Peyer's patch (tissue), 4 donors: ENCODE data around the gene C1QL1. TPM values are rescaled to one million over a fixed set of nuclear protein-coding genes. Genes with fewer than 3 reads are reported as not detected.

Experiments
- DNase-seq, 3 donors: peaks; one replicate each; pipeline ENCODE4 v3.0.0-alpha.2; 2017 to 2019
- H3K27ac ChIP-seq, 4 donors: fragments of 200-600 bp; sonication (generic); one replicate each; pipeline ENCODE4 v1.5.1; 2016 to 2019
- H3K27me3 ChIP-seq, 2 donors: fragments of 200-600 bp; sonication (generic); one replicate each; pipeline ENCODE4 v1.5.1; 2019
- H3K36me3 ChIP-seq, 3 donors: fragments of 200-600 bp; sonication (generic); one replicate each; pipeline ENCODE4 v1.5.1; 2016 to 2019
- H3K4me1 ChIP-seq, 4 donors: fragments of 200-600 bp; sonication (generic); one replicate each; pipeline ENCODE4 v1.5.1; 2016 to 2019
- H3K4me3 ChIP-seq, 4 donors: fragments of 200-600 bp; sonication (generic); 1 replicate in 3 of 4; 2 replicates in 1 of 4; pipeline ENCODE4 v1.5.1; 2016 to 2019; ENCODE audit warnings: mild to moderate bottlenecking in 1 of 4
- H3K9me3 ChIP-seq, 4 donors: fragments of 200-600 bp; sonication (generic); one replicate each; pipeline ENCODE4 v1.5.1; 2016 to 2019; ENCODE audit warnings: mild to moderate bottlenecking in 1 of 4
- CTCF ChIP-seq, 6 experiments: fragments of 450-650 bp in 4 of 6; fragments of 200-600 bp in 2 of 6; sonication (generic) in 1 of 6; IDR thresholded peaks; one replicate each; pipeline ENCODE4 v1.5.1; 2017 to 2019; ENCODE audit warnings: antibody characterized with exemption in 6 of 6, mild to moderate bottlenecking in 3 of 6, moderate library complexity in 1 of 6
- POLR2A ChIP-seq, 2 donors: fragments of 450-650 bp; IDR thresholded peaks; one replicate each; pipeline ENCODE4 v1.5.1; 2017; ENCODE audit warnings: antibody characterized with exemption in 2 of 2, mild to moderate bottlenecking in 2 of 2, moderate library complexity in 2 of 2
- total RNA-seq, 4 donors: library from RNA; depleted of rRNA; stranded (reverse); fragments of >200 nt; gene quantifications; one replicate each; pipeline ENCODE4 v1.1.0, GENCODE V29; 2016

C1QL1 gene
- total RNA-seq, 4 donors from 2014 or later, result 0.67 to 3.3 TPM; not detected in 2

GRCh38 chr17:44965481-44966234, 2.4 kb downstream of the C1QL1 start:
- Histone ChIP-seq H3K4me1 (peaks cover 0 to 36% (median 13%) of the 10 kb centered on the region in 4 donors), H3K9me3 (no peaks in the 10 kb centered on the region), H3K27me3 (peaks cover 0 to 32% of the 10 kb centered on the region in 2 donors), H3K36me3 (no peaks in the 10 kb centered on the region), H3K4me3 (no peak overlapping the region), H3K27ac (no peak overlapping the region)
- no peak for DNase-seq
- no peak for TF ChIP-seq CTCF (IDR thresholded peaks at IDR 0.05)
- TF ChIP-seq POLR2A (IDR thresholded peaks at IDR 0.05), result no peak

- peak in 1 of 3 donors; percentile 21 for DNase-seq
- peaks cover 0 to 10% (median under 1%) of the 10 kb centered on the region in 4 donors for H3K4me1 ChIP-seq
- no peak overlapping the region for H3K27ac ChIP-seq
- peaks cover 0 to 16% of the 10 kb centered on the region in 2 donors for H3K27me3 ChIP-seq
- TF ChIP-seq POLR2A (IDR thresholded peaks at IDR 0.05) (no peak), CTCF (IDR thresholded peaks at IDR 0.05) (no peak)
- no peaks in the 10 kb centered on the region for H3K36me3 ChIP-seq
- H3K9me3 ChIP-seq, result no peaks in the 10 kb centered on the region
- H3K4me3 ChIP-seq, result no peak overlapping the region
Observed at GRCh38 chr17:44961921-44962350, 6.2 kb downstream of the C1QL1 start.

- peak in 2 of 3 donors; percentile 68 for DNase-seq
- Histone ChIP-seq H3K4me3 (no peak overlapping the region), H3K4me1 (peaks cover 0 to 7% (median 0%) of the 10 kb centered on the region in 4 donors), H3K36me3 (no peaks in the 10 kb centered on the region), H3K27me3 (peaks cover 0 to 4% of the 10 kb centered on the region in 2 donors), H3K27ac (no peak overlapping the region), H3K9me3 (no peaks in the 10 kb centered on the region)
- TF ChIP-seq POLR2A (IDR thresholded peaks at IDR 0.05) (no peak), CTCF (IDR thresholded peaks at IDR 0.05) (no peak)
Observed at GRCh38 chr17:44960691-44961090, 7.4 kb downstream of the C1QL1 start.

GRCh38 chr17:44959821-44960531, 8.1 kb downstream of the C1QL1 start:
- H3K4me1 ChIP-seq, result peaks cover 0 to 7% (median 0%) of the 10 kb centered on the region in 4 donors
- TF ChIP-seq POLR2A (IDR thresholded peaks at IDR 0.05), result no peak
- no peak for TF ChIP-seq CTCF (IDR thresholded peaks at IDR 0.05)
- H3K9me3 ChIP-seq, result no peaks in the 10 kb centered on the region
- no peaks in the 10 kb centered on the region for H3K36me3 ChIP-seq
- peak in 1 of 3 donors; percentile 45 for DNase-seq
- H3K27me3 ChIP-seq, result no peaks in the 10 kb centered on the region
- no peak overlapping the region for H3K27ac ChIP-seq
- H3K4me3 ChIP-seq, result no peak overlapping the region

- H3K27me3 ChIP-seq, result no peaks in the 10 kb centered on the region
- TF ChIP-seq CTCF (IDR thresholded peaks at IDR 0.05) (peak in 1 of 6 experiments; percentile 5), POLR2A (IDR thresholded peaks at IDR 0.05) (no peak)
- DNase-seq, result peak in 1 of 3 donors; percentile 28
- no peak overlapping the region for H3K27ac ChIP-seq
- H3K36me3 ChIP-seq, result no peaks in the 10 kb centered on the region
- no peaks in the 10 kb centered on the region for H3K9me3 ChIP-seq
- H3K4me3 ChIP-seq, result no peak overlapping the region
- peaks cover 0 to 7% (median 0%) of the 10 kb centered on the region in 4 donors for H3K4me1 ChIP-seq
Observed at GRCh38 chr17:44956998-44957981, 10.8 kb downstream of the C1QL1 start.
